ENCODE results near the gene SHISA2.

Gene SHISA2

DNA sequence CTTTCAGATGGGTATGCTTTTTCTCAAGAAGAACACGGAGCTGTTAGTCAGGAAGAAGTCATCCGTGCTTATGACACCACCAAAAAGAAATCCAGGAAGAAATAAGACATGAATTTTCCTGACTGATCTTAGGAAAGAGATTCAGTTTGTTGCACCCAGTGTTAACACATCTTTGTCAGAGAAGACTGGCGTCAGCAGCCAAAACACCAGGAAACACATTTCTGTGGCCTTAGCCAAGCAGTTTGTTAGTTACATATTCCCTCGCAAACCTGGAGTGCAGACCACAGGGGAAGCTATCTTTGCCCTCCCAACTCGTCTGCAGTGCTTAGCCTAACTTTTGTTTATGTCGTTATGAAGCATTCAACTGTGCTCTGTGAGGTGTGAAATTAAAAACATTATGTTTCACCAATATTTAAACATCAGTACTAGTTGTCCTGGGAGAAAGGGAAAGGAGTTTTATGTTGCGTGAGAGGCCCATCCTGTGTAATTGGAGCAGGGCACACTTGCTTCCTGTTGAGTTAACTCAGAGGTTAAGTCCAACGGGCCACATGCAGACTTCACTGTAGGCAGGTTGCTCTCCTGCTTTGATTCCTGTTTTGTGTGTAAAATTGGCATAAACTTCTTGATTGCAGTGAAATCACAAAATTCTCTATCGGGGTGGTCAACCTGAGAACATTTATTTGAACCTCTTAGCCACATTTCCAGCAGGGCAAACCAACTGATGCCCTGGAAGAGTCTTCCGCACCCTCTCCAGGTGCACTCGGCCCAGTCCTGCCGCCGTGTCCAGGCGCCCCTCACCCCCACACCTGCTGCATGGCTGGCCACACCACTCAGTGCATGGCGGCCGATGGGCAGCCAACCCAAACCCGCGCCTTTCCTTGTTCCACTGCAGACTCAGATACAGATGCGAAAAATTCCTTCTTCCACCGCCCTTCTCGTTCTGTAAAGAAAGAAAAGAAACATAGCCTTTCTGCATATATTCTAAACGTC is 31.6 kb downstream of the SHISA2 start:
- TF ChIP-seq, protein P1, sequence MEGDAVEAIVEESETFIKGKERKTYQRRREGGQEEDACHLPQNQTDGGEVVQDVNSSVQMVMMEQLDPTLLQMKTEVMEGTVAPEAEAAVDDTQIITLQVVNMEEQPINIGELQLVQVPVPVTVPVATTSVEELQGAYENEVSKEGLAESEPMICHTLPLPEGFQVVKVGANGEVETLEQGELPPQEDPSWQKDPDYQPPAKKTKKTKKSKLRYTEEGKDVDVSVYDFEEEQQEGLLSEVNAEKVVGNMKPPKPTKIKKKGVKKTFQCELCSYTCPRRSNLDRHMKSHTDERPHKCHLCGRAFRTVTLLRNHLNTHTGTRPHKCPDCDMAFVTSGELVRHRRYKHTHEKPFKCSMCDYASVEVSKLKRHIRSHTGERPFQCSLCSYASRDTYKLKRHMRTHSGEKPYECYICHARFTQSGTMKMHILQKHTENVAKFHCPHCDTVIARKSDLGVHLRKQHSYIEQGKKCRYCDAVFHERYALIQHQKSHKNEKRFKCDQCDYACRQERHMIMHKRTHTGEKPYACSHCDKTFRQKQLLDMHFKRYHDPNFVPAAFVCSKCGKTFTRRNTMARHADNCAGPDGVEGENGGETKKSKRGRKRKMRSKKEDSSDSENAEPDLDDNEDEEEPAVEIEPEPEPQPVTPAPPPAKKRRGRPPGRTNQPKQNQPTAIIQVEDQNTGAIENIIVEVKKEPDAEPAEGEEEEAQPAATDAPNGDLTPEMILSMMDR (IDR thresholded peaks at IDR 0.05), result no peak
- no peak overlapping the region for H3K4me3 ChIP-seq (ENCODE audit: low read depth in 1 of 2, low read length in 1 of 2)
- no peaks in the 10 kb centered on the region for H3K4me1 ChIP-seq (ENCODE audit: control insufficient read depth in 1 of 2, insufficient read depth in 1 of 2, low read depth in 1 of 2, low read length in 1 of 2)

DNA sequence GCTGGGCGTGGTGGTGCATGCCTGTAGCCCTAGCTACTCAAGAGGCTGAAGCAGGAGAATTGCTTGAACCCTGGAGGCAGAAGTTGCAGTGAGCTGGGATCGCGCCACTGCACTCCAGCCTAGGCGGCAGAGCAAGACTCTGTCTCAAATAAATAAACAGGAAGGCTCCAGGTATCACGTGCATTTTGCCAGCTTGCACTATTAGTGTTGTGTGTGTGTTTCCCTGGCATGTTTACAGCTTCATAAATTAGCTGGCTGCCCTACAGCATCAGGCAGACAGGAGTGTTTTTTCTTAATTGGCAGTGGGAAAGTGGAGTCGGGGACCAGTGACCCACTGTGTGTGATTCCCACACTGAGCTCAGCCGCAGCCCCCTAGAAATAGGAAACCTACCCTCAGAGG is 32.6 kb downstream of the SHISA2 start:
- Histone ChIP-seq H3K4me1 (ENCODE audit: control insufficient read depth in 1 of 2, insufficient read depth in 1 of 2, low read depth in 1 of 2, low read length in 1 of 2) (no peaks in the 10 kb centered on the region), H3K27ac (no peak overlapping the region)

More for the DNA sequence above, 31.6 kb downstream of the SHISA2 start:
- Histone ChIP-seq H3K27ac (no peak overlapping the region), H3K27me3 (peaks cover 5% of the 10 kb centered on the region), H3K9me3 (no peaks in the 10 kb centered on the region), H3K36me3 (no peaks in the 10 kb centered on the region)

DNA sequence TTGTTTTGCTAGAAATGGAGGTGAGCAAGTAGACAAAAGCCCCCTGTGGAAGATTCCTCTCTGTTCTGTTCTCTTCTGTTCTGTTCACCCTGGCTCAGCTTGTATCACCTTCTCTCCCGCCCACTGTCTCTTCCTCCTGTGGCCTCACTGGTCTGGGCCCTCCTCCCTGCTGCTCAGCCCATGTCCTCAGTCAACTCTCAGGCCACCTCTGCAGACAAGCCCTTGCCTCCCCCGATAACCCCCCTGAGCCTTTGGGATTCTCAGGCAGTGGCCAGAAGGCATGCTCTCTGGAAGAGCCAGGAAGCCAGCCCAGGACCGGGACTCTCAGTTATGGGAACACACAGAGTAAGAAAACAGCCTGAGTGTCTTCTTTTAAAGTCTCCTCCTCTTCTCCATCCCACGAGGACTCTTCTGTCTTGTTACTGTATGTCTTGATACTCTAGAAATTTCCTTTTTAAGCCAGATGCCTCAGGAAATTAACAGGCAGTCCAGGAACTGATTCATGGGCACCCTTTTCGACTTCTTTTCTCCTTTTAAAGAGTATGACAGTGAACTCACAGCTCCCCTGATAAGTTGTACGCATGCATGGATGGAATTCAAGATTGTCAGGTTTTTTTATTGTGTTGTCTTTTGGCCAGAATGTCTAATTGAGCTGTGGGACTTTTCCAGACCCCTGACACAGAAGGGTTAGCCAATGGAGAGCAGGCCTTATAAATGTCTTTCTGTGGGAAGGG is 33.7 kb downstream of the SHISA2 start:
- TF ChIP-seq, protein P1 (IDR thresholded peaks at IDR 0.05), result no peak
- no peaks in the 10 kb centered on the region for H3K4me1 ChIP-seq (ENCODE audit: control insufficient read depth in 1 of 2, insufficient read depth in 1 of 2, low read depth in 1 of 2, low read length in 1 of 2)
- H3K4me3 ChIP-seq (ENCODE audit: low read depth in 1 of 2, low read length in 1 of 2), result no peak overlapping the region
- no peaks in the 10 kb centered on the region for H3K36me3 ChIP-seq
- no peak overlapping the region for H3K27ac ChIP-seq
- H3K27me3 ChIP-seq, result peaks cover 3% of the 10 kb centered on the region
- H3K9me3 ChIP-seq, result no peaks in the 10 kb centered on the region

More for the DNA sequence above, 32.6 kb downstream of the SHISA2 start:
- TF ChIP-seq, protein P1 (IDR thresholded peaks at IDR 0.05), result no peak
- H3K27me3 ChIP-seq, result peaks cover under 1% of the 10 kb centered on the region
- no peaks in the 10 kb centered on the region for H3K36me3 ChIP-seq
- H3K4me3 ChIP-seq (ENCODE audit: low read depth in 1 of 2, low read length in 1 of 2), result no peak overlapping the region
- H3K9me3 ChIP-seq, result no peaks in the 10 kb centered on the region

DNA sequence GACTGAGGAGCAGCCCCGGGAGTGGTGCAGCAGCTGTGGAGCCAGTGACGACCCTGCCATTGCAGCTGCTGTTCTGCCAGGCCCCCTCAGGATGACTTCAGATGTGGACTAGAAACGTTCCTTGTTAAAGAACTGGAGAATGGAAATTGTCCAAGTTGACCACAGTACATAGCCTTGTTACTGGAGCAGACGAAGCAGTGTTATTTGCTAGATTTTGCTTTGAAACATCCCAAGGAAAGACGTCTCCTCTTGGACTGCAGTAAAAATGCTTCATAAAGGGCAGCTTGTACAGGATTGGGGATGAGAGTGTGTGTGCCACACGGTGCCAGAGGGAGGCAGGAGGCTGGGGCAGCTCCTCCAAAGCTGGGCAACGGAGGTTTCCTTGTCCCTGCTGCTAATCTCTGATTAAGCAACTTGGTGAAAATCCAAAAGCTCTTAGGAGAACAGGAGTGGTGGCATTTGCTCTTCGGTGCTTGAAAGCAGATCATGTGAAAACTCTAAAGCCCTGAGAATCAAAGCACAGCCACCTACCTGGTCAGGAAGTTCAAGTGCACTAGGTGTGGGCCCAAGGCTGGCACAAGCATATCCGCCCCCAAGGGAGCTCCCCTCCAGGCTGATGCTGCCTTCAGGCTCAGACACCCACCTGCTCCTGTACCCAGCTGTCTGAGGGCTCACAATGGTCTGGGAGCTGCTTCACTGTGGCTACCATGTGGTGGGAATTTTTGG is 34.5 kb downstream of the SHISA2 start:
- TF ChIP-seq, protein P1 (IDR thresholded peaks at IDR 0.05), result no peak

DNA sequence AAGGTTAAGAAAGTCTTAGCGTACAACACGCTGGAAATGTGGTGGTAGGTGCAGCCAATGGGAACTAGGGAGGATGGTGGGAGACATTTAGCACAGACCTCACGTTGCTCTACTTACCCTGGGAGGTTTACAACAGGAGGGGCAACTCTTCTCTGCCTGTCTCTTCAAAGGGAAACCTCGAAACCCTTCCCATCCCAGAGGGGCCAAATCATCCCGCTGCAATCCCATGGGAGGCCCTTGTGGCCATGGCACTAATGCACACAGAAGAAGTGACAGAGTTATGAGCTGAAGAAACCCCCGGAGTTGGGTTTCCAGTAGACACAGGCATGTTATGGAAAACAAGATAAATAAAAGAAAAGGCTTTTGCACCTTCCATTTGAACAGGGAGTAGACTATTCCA is 35.6 kb downstream of the SHISA2 start:
- H3K27me3 ChIP-seq, result peaks cover 22% of the 10 kb centered on the region
- H3K36me3 ChIP-seq, result no peaks in the 10 kb centered on the region
- no peaks in the 10 kb centered on the region for H3K4me1 ChIP-seq (ENCODE audit: control insufficient read depth in 1 of 2, insufficient read depth in 1 of 2, low read depth in 1 of 2, low read length in 1 of 2)
- H3K27ac ChIP-seq, result no peak overlapping the region
- no peak overlapping the region for H3K4me3 ChIP-seq (ENCODE audit: low read depth in 1 of 2, low read length in 1 of 2)
- TF ChIP-seq, protein P1 (IDR thresholded peaks at IDR 0.05), result no peak
- H3K9me3 ChIP-seq, result no peaks in the 10 kb centered on the region

More for the DNA sequence above, 34.5 kb downstream of the SHISA2 start:
- Histone ChIP-seq H3K4me1 (ENCODE audit: control insufficient read depth in 1 of 2, insufficient read depth in 1 of 2, low read depth in 1 of 2, low read length in 1 of 2) (no peaks in the 10 kb centered on the region), H3K9me3 (no peaks in the 10 kb centered on the region), H3K27me3 (peaks cover 10% of the 10 kb centered on the region), H3K4me3 (ENCODE audit: low read depth in 1 of 2, low read length in 1 of 2) (no peak overlapping the region), H3K36me3 (no peaks in the 10 kb centered on the region), H3K27ac (no peak overlapping the region)
